HG03342 (cell line): ENCODE data around the gene MBNL2.

ENCODE experiments used
- ATAC-seq: cut with Tn5 transposase; IDR thresholded peaks from one replicate; pipeline ENCODE4 v1.9.1; 2021; ENCODE audit warnings: mild to moderate bottlenecking, moderate library complexity; ENCODE audit not compliant: unreplicated experiment

The MBNL2 gene

DNA sequence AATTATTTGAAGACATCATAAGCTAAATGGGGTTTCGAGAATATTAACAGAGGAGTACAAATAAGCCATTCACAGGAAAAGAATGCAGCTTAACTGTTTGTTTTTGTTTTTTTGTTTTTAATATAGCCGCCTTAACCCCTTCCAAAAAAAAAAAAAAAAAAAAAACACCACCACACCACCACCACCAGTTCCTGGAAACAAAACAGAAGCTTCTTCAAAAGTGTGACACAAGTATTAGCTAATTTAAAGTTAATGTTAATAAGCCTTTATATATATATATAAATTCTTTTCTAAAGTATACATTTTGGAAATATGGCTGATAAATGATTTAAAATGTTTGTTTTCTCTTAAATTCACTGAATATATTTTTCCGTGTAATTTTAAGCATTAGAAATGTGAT is 213.2 kb downstream of the MBNL2 start:
- no peak for ATAC-seq

DNA sequence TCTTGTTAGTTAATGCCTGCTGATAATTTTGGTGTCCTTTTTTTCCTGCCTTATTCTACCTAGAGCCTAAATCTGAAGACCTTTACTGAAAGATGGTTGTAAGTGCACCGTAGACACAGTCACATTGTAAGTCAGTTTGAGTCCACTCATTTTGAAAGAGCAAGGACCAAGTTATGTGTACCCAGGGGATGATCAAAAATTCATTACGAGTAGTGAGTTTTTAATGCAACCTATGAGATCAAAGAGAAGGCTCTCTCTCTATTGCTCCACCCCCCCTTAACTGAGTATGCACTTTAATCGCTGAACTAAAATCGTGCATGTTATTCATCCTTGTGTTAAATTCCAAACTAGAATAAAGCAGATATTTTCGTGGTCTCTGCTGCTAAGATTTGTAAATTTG is 213.7 kb downstream of the MBNL2 start:
- no peak for ATAC-seq

GRCh38 chr13:97436845-97437244 is 214.7 kb downstream of the MBNL2 start:
- ATAC-seq, result no peak

- no peak for ATAC-seq
Measured at GRCh38 chr13:97437729-97438128, 215.6 kb downstream of the MBNL2 start.

DNA sequence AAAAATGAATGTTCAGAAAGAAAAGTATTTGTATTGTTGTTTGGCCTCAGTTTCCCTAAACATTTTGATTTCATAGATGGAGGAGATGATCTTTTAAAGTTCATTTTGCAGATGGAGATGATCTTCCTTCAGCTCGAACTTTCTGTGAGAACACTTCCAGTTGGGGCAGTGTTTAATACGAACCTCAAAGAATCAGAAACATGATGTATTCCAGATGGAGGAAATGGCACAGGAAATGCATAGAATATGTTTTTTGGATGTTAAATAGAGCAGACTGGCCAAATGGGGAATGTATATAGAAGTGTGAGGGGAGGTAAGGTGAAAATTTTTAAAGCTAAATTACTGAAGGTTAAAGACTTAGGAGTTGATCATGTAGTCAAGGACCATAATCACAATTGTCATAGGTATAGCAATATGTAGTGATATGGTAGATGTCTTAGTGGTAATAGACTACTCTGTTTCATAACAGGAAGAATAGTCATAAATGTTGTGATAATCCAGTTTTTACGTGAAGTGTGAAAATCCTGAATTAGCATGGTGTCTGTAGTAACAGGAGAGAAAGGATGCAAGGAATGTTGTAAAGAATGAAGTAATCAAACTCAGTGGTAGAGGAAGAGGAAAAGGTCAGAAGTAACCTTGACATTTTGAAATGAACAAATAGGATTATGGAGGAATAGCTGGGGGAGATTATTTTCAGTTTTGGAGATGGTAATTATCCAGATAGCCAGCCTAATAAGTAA is 216.9 kb downstream of the MBNL2 start:
- ATAC-seq, result no peak

DNA sequence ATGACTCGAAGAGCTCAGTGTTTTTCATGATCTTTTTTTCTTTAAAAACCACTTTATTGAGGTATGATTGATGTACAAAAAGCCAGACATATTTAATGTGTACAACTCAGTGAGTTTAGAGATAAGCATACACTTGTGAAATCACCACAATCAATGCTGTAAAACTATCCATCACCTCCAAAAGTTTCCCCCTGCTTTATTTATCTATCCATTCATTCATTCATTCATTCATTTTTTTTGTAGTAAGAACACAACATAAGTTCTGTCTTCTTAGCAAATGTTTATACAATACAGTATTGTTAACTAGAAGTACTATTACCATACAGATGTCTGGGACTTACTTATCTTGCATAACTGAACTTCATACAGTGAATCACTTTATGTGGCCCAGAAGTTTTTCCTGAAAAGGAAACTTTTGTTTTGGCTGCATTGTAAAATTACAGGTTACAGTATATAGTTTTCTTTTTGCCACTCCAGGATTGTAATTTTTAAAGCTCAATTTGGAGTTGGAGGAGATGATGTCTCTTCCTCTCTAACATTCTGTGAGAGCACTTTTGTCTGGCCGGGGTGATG is 218.6 kb downstream of the MBNL2 start:
- no peak for ATAC-seq

DNA sequence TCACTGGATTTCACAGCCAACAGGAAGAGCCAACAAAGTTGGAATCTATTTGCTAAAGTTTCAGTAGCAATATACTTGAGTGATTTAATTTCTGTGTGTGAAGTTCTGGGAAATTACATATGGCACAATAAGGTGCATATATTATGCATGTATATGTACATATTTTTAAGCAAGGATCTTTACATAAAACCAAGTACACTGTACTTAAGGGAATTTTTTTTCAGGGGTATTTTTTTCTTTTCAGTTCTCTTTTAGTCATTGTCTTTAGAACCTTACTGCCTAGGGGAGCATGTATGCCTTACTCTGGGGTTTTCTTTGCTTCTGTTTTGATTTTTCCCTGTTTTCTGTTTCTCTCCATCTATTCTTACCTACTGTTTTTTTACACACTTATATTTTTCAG is 219.2 kb downstream of the MBNL2 start:
- peak; percentile 59 for ATAC-seq
